Activated naive CD8-positive, alpha-beta T cell treated with anti-CD3 and anti-CD28 coated beads, Interleukin-2, amount 50 U/mL, for 16 hours (primary cell): ENCODE measurements around the gene NKD1.

Experiments used
- DNase-seq: peaks from one replicate; pipeline ENCODE4 v3.0.0-alpha.2; 2020; ENCODE audit warnings: low read depth, low spot score

Gene NKD1

GRCh38 chr16:50537533-50538290, 10.5 kb upstream of the NKD1 start:
- DNase-seq = no peak

- no peak for DNase-seq
These were observed 9.7 kb upstream of the NKD1 start for GRCh38 chr16:50538411-50539052.

GRCh38 chr16:50539053-50539695, 9.0 kb upstream of the NKD1 start:
- no peak for DNase-seq

GRCh38 chr16:50539822-50540710, 8.1 kb upstream of the NKD1 start:
- no peak for DNase-seq

- DNase-seq = no peak
These were observed 7.5 kb upstream of the NKD1 start for GRCh38 chr16:50540711-50541007.

- DNase-seq = no peak
These were observed 5.5 kb upstream of the NKD1 start for GRCh38 chr16:50542703-50543102.

- DNase-seq = no peak
These were observed 2.1 kb upstream of the NKD1 start for GRCh38 chr16:50546125-50546524.

- peak; percentile 13 for DNase-seq
These were observed 664 bp upstream of the NKD1 start for GRCh38 chr16:50547340-50548124.

- no peak for DNase-seq
These were observed 839 bp downstream of the NKD1 start for GRCh38 chr16:50548909-50549560.

- no peak for DNase-seq
These were observed 1.3 kb downstream of the NKD1 start for GRCh38 chr16:50549561-50549915.

- no peak for DNase-seq
These were observed 1.8 kb downstream of the NKD1 start for GRCh38 chr16:50550035-50550434.

GRCh38 chr16:50550866-50551641, 2.9 kb downstream of the NKD1 start:
- no peak for DNase-seq

GRCh38 chr16:50552476-50553101, 4.4 kb downstream of the NKD1 start:
- DNase-seq = no peak

GRCh38 chr16:50553182-50553710, 5.0 kb downstream of the NKD1 start:
- no peak for DNase-seq

- no peak for DNase-seq
These were observed 5.7 kb downstream of the NKD1 start for GRCh38 chr16:50553731-50554360.

- DNase-seq = no peak
These were observed 7.2 kb downstream of the NKD1 start for GRCh38 chr16:50555269-50555875.

- DNase-seq = no peak
These were observed 7.9 kb downstream of the NKD1 start for GRCh38 chr16:50555952-50556673.

- no peak for DNase-seq
These were observed 8.8 kb downstream of the NKD1 start for GRCh38 chr16:50557046-50557445.
